ENCODE measurements around the gene FGF14. TPM values are rescaled to one million over a fixed set of nuclear protein-coding genes. Genes with fewer than 3 reads are reported as not detected.

FGF14 gene
- total and polyA plus RNA-seq, 2 donors (not counting 1 experiment from before 2014, with no cell fraction given): under 0.01 TPM; not detected in 1

DNA sequence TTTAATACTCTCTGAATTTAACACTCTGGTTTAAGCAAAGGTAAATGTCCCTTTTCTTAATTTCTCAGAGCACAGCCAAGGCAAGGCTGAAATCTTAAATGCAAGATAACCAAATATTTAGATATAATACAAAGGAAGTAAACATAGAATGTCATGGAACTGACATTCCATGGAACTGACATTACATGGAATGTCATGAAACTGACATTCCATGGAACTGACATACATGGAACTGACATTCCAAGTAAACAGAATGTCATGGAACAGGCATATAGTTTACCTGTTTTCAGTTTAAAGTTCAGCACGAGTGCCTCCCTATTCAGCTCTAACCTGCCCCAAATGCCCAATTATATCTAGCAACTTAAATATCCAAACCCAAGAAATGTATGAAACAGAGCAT is 21.8 kb downstream of the FGF14 start:
- DNase-seq (no peak), ATAC-seq (ENCODE audit: low read depth) (no peak)
- 100% methylated on average over 1 of the region's 1 CpG for WGBS (ENCODE audit: insufficient coverage)
- ChIA-PET CTCF (no interaction called here), POLR2A (no interaction called here)
- Mint-ChIP-seq H3K27ac (no peak overlapping the region), H3K4me3 (no peak overlapping the region), H3K4me1 (no peaks in the 10 kb centered on the region), H3K27me3 (peaks cover 12% of the 10 kb centered on the region), H3K9me3 (ENCODE audit: insufficient read depth) (no peaks in the 10 kb centered on the region)
- no peaks in the 10 kb centered on the region for H3K79me2 ChIP-seq (ENCODE audit: control insufficient read depth, insufficient read depth, low read length)
- H2AFZ ChIP-seq (ENCODE audit: insufficient read depth, low read depth, low read length, poor library complexity, severe bottlenecking): no peak overlapping the region
- no peak overlapping the region for H3K27ac ChIP-seq (ENCODE audit: low read length in 2 of 2)
- no peak overlapping the region for H3K4me2 ChIP-seq (replicated peaks; ENCODE audit: low read depth, low read length, poor library complexity, severe bottlenecking)
- no peak for TF ChIP-seq EZH2 (IDR thresholded peaks at IDR 0.05; ENCODE audit: borderline replicate concordance, insufficient read depth, low read depth, low read length, poor library complexity, severe bottlenecking)
- TF ChIP-seq, protein P1, sequence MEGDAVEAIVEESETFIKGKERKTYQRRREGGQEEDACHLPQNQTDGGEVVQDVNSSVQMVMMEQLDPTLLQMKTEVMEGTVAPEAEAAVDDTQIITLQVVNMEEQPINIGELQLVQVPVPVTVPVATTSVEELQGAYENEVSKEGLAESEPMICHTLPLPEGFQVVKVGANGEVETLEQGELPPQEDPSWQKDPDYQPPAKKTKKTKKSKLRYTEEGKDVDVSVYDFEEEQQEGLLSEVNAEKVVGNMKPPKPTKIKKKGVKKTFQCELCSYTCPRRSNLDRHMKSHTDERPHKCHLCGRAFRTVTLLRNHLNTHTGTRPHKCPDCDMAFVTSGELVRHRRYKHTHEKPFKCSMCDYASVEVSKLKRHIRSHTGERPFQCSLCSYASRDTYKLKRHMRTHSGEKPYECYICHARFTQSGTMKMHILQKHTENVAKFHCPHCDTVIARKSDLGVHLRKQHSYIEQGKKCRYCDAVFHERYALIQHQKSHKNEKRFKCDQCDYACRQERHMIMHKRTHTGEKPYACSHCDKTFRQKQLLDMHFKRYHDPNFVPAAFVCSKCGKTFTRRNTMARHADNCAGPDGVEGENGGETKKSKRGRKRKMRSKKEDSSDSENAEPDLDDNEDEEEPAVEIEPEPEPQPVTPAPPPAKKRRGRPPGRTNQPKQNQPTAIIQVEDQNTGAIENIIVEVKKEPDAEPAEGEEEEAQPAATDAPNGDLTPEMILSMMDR (IDR thresholded peaks at IDR 0.05): no peak
- no peaks in the 10 kb centered on the region for H3K9me3 ChIP-seq (ENCODE audit: control extremely low read depth in 1 of 3, control insufficient read depth in 2 of 3, insufficient read depth in 1 of 3, low read length in 2 of 3)
- H3K27me3 ChIP-seq (replicated peaks in 1 of 4; ENCODE audit: control extremely low read depth in 1 of 4, control insufficient read depth in 3 of 4, insufficient read depth in 4 of 4, low read length in 3 of 4): no peaks in the 10 kb centered on the region
- intact Hi-C loops (cut with micrococcal nuclease): no loop called here
- H3K4me1 ChIP-seq (ENCODE audit: control insufficient read depth in 2 of 2, insufficient read depth in 2 of 2, low read length in 2 of 2): no peaks in the 10 kb centered on the region
- no peak overlapping the region for H3K9ac ChIP-seq (ENCODE audit: low read length)
- no peaks in the 10 kb centered on the region for H3K36me3 ChIP-seq (replicated peaks in 1 of 2; ENCODE audit: control extremely low read depth in 1 of 2, control insufficient read depth in 1 of 2, extremely low read depth in 1 of 2, insufficient read depth in 2 of 2, low read length in 1 of 2)
- H3K4me3 ChIP-seq (ENCODE audit: control extremely low read depth in 1 of 5, extremely low read depth in 1 of 5, insufficient read depth in 1 of 5, low read depth in 2 of 5, low read length in 4 of 5): no peak overlapping the region
- H4K20me1 ChIP-seq (ENCODE audit: control insufficient read depth, insufficient read depth, low read length, poor library complexity, severe bottlenecking): no peaks in the 10 kb centered on the region

DNA sequence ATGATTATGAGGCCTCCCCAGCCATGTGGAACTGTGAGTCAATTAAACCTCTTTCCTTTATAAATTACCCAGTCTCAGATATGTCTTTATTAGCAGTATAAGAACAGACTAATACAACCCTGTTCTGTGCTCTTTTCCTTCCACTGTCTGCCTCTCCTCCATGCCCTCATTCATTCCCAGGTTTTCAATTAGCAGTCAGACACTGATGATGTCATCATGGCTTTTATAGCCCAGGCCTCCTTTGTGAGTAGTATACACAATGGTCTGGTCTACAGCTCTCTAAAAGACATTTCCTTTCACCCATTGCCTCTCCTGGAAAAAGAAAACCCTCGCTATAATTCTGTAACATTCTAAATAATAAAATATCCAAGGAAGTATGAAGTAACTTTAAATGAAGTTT is 25.5 kb downstream of the FGF14 start:
- CTCF ChIA-PET: no interaction called here
- Mint-ChIP-seq H3K9me3 (ENCODE audit: insufficient read depth) (no peaks in the 10 kb centered on the region), H3K27ac (no peak overlapping the region), H3K27me3 (peaks cover 3% of the 10 kb centered on the region), H3K4me1 (no peaks in the 10 kb centered on the region), H3K4me3 (no peak overlapping the region)
- Histone ChIP-seq H3K27me3 (replicated peaks in 1 of 4; ENCODE audit: control extremely low read depth in 1 of 4, control insufficient read depth in 3 of 4, insufficient read depth in 4 of 4, low read length in 3 of 4) (no peaks in the 10 kb centered on the region), H3K27ac (ENCODE audit: low read length in 2 of 2) (no peak overlapping the region), H3K9me3 (ENCODE audit: control extremely low read depth in 1 of 3, control insufficient read depth in 2 of 3, insufficient read depth in 1 of 3, low read length in 2 of 3) (no peaks in the 10 kb centered on the region), H3K9ac (ENCODE audit: low read length) (no peak overlapping the region), H3K4me3 (ENCODE audit: control extremely low read depth in 1 of 5, extremely low read depth in 1 of 5, insufficient read depth in 1 of 5, low read depth in 2 of 5, low read length in 4 of 5) (no peak overlapping the region), H3K36me3 (replicated peaks in 1 of 2; ENCODE audit: control extremely low read depth in 1 of 2, control insufficient read depth in 1 of 2, extremely low read depth in 1 of 2, insufficient read depth in 2 of 2, low read length in 1 of 2) (no peaks in the 10 kb centered on the region), H2AFZ (ENCODE audit: insufficient read depth, low read depth, low read length, poor library complexity, severe bottlenecking) (no peak overlapping the region), H3K4me2 (replicated peaks; ENCODE audit: low read depth, low read length, poor library complexity, severe bottlenecking) (no peak overlapping the region), H4K20me1 (ENCODE audit: control insufficient read depth, insufficient read depth, low read length, poor library complexity, severe bottlenecking) (no peaks in the 10 kb centered on the region), H3K79me2 (ENCODE audit: control insufficient read depth, insufficient read depth, low read length) (no peaks in the 10 kb centered on the region), H3K4me1 (ENCODE audit: control insufficient read depth in 2 of 2, insufficient read depth in 2 of 2, low read length in 2 of 2) (no peaks in the 10 kb centered on the region)
- no peak for ATAC-seq (ENCODE audit: low read depth)
- no peak for DNase-seq
- no CpG with 5 or more reads among the region's 1 CpG for WGBS (ENCODE audit: insufficient coverage)
- POLR2A ChIA-PET: no interaction called here
- intact Hi-C loops (cut with micrococcal nuclease): no loop called here
- no peak for TF ChIP-seq EZH2 (IDR thresholded peaks at IDR 0.05; ENCODE audit: borderline replicate concordance, insufficient read depth, low read depth, low read length, poor library complexity, severe bottlenecking)
- TF ChIP-seq, protein P1 (IDR thresholded peaks at IDR 0.05): no peak

Measured in B cell (primary cell).